ENCODE data around the gene ASNS.
"Not testable (repeated sequence)": the region's sequence is repeated elsewhere in the genome, so short reads cannot be mapped to it uniquely, and the experiment has no call there.

The ASNS gene, protein sequence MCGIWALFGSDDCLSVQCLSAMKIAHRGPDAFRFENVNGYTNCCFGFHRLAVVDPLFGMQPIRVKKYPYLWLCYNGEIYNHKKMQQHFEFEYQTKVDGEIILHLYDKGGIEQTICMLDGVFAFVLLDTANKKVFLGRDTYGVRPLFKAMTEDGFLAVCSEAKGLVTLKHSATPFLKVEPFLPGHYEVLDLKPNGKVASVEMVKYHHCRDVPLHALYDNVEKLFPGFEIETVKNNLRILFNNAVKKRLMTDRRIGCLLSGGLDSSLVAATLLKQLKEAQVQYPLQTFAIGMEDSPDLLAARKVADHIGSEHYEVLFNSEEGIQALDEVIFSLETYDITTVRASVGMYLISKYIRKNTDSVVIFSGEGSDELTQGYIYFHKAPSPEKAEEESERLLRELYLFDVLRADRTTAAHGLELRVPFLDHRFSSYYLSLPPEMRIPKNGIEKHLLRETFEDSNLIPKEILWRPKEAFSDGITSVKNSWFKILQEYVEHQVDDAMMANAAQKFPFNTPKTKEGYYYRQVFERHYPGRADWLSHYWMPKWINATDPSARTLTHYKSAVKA

DNA sequence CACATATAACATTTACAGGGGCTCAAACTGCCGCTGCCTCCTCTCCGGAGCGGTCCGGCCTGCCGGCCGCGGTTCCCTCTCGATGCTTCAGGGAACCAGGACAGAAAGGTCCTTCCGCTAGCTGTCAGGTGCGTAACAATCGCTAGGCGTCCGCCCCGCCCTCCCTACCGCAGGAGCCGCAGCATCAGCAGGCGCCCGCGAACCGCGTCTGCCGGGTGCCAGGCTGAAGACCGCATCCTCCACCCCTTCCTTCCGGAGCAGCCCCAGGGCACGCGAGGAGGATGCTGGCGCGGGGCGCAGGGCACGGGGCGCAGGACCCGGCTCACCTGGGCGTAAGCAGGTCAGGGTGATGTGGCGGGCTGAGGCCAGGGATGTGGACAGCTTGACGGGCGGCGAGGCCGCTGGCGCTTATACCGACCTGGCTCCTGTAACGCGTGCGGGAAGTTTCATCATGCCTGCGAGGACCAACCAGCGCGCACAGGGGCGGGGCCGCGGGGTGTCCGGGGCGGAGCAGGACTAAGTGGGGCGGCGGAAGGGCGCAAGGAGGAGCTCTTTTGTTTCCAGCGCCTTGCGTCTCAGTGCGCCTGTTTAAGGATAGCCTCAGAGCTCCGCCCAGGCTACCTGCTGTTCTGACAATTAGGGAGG lies at the start of gene ASNS:
ASNS (minus strand) TSS at position 384 of the 645 bp plus-strand sequence. CDS start 3,252 bp downstream, outside the sequence.
- DNase-seq, result peak; percentile 92

DNA sequence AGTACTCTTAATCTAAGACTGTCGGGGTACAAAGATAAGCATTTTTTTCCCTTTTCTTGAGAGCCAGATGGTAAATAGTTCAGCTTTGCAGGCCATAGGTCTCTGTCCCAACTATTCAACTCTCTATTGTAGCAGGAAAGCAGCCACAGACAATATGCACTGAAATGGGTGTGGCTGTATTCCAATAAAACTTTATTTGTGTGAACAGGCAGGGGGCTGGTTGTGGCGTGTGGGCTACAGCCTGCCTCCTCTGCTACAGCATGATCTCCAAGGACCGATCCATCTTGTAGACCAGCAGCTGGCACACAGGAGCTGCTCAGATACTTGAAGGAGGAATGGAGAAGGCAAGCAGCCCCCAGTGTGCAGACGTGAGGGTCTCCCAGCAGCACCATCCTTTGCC lies 49.0 kb upstream of the ASNS start:
- not testable (repeated sequence) for DNase-seq

DNA sequence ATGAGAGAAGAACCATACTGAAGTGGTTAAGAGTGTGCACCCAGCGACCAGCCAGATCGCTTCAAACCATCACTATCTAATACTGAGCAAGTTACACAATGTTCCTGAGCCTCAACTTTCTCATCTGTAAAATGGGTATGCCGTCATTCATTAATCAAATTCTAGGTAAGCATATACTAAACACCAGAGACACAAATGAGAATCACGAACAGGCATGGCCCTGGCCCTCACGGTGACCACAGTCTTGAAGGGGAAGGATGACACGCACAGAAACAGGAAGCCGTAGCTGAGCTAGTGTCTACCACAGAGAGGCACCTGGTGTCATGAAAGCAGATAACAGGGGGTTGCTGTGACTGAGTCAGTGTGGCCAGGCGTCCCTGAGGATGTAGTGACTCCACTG lies 43.1 kb upstream of the ASNS start:
- DNase-seq, result not testable (repeated sequence)

DNA sequence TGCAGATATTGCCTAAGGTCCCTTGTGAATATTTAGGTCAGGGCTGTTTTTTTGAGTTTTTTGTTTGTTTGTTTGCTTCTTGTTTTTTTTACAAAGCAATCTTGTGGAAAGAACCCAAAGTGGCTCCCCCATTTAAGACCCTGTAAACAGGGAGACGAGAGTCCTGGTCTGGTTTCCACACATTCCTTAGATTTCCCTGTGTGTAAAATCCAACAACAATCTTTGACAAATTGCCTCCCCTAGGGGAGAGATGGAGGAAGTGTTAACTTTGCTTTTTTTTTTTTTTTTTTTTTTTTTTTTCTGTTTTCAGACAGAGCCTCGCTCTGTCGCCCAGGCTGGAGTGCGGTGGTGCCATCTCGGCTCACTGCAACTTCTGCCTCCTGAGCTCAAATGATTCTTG lies 40.1 kb upstream of the ASNS start:
- not testable (repeated sequence) for DNase-seq

DNA sequence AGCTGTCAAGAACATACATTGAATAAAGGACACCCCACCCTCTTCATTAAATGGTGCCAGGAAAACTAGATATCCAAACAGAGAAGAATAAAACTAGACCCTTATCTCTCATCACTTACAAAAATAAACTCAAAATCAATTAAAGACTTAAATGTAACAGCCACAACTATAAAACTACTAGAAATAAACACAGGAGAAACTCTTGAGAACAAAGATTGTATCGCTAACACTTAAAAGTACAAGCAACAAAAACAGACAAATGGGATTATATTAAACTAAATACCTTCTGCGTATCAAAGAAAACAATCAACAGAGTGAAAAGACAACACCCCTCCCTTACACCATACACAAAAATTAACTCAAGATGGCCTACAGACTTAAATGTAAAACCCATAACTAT lies 24.7 kb upstream of the ASNS start:
- DNase-seq, result not testable (repeated sequence)

DNA sequence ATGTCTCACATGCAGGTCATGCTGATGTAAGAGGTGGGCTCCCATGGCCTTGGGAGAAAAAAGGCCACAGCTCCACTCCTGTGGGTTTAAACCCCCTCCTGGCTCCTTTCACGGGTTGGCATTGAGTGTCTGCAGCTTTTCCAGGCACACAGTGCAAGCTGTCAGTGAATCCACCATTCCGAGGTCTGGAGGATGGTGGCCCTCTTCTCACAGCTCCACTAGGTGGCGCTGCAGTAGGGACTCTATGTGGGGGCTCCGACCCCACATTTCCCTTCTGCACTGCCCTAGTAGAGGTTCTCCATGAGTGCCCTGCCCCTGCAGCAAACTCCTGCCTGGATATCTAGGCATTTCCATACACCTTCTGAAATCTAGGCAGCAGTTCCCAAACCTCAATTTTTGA lies 19.5 kb upstream of the ASNS start:
- not testable (repeated sequence) for DNase-seq

DNA sequence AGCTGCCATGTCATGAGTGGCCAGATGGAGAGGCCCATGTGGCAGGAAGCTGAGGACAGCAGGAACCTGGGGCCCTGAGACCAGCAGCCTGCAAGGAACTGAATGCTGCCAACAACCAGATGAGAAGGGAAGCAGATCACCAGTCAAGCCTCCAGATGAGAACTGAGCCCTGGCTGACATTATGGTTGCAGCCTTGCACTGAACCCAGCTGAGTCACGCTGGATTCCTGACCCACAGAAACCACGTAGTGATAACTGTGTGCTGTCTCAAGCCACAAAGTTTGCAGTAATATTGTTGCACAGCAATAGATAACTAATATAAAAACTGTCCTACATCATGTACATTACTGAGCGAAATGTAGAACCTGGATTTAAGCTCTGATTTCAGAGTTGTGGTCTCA lies 7.3 kb upstream of the ASNS start:
- not testable (repeated sequence) for DNase-seq

DNA sequence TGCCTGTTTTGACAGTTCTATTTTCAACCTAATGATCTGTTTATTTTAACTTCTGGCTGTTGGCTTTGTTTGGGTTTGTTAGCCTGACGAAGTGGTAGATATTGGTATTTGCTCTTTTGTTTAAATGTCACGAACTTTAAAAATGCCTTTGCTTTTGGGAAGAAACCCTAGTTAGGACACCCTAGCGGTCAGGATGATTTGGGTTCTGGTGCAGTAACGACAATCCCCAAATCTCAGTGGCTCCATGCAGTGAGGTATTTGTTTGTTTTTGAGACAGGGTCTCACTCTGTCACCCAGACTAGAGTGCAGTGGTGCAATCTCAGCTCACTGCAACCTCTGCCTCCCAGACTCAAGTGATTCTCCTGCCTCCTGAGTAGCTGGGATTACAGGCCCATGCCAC lies 2.7 kb upstream of the ASNS start:
- not testable (repeated sequence) for DNase-seq

DNA sequence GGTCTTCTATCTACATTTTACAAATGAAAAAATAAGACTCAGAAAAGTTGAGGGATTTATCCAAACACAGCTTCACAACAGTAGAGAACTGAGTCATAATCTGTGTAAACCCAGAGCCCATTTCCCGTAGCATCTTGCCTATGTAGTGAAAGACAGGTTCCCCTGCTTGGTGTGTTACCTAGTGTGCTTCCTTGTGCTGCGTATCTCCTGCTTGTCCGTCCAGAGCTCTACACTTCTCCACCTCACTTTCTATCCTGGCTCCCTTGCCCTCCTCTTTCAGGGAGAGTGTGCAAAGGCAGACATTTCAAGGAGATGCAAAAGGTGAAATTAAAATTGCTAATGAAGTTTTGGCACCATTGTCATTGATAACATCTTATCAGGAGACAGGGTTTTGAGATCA lies 1.4 kb upstream of the ASNS start:
- no peak for DNase-seq

DNA sequence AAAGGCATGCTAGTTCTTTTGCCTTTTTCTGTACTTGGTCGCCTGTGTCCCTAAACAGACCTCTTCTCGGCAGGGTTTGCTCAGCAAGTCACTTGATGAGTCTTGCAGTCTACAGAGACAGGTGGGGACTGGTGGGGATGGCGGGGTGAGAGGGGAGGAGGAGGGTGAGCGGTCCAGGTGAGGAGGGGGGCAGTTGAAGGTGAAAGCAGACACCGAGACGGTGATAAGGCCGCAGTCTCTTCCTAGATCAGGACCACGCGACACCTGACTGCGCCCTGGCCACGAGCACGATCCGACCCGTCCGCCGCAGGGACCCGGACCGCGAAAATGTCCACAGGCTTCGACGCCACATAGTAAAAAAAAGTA lies 566 bp downstream of the ASNS start:
- DNase-seq, result peak; percentile 31

DNA sequence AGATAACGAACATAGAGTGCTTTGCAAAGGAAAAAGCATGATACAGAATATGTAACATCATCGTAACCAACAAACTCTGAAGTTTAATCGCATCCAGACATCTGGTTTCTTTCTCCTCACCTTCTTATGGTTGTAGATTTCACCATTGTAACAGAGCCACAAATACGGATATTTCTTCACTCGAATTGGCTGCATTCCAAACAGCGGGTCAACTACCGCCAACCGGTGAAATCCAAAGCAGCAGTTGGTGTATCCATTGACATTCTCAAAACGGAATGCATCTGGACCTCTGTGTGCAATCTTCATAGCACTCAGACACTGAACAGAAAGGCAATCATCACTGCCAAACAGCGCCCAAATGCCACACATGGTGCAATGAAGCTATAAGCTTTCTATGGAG lies 3.4 kb downstream of the ASNS start:
- no peak for DNase-seq

DNA sequence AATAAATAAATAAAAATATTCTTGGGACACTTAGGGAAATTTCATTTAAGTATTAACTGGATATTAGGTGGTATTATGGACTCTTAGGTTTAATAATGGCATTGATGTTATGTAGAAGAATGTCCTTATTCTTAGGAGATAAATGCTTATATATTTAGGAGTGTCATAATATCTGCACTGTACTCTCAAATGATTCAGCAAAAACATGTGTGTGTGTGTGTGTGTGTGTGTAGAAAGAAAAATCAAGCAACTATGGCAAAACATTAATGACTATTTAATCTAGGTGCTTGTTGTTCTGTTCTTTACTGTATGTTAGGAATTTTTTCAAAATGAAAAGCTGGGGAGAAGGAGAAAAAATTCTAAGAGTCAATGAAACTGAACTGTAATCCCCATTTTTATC lies 3.9 kb downstream of the ASNS start:
- no peak for DNase-seq

DNA sequence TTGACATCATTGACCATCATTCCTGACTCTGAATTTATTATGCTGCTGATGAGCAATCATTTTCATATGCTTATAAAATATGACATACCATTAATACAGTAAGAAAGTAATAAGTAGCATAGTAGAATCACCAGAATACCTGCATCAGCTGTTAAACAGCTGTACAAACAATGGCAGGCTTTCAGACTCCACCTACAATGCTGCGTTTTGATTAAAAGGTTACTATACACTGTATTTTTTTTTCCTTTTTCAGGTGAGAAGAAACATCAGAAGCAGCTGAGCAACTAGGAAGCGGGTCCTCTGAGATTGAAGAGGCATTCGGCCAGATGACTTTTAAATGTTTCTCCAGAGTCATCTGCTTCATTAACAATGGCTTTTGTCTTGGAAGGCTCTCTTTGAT lies 7.1 kb downstream of the ASNS start:
- DNase-seq, result no peak

DNA sequence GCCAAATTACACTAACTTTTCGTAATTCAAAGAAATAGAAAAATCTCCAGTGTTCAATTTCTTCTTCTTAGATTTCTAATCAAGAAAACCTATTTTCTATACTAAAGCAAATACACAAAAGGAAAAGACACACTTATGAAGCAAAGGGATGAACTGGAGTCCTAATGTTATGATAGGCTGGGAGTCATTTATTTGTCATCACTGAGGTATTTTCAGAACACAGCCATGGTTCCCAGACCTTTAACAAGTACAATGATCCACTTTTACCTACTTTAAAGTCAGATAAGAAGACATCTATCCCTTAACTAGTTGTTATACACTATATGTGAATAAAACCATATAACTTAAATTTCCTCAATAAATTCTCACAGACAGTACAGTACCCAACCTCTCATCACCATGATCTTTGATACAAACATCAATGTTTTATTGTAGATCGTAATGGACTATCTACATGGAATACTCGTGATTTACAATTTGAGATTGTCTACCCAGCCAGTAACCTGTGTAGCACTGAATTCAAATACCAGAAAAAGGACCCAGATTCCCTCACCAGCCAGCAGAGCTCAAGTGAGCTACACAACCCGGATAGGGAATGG lies 12.5 kb downstream of the ASNS start:
- no peak for DNase-seq

DNA sequence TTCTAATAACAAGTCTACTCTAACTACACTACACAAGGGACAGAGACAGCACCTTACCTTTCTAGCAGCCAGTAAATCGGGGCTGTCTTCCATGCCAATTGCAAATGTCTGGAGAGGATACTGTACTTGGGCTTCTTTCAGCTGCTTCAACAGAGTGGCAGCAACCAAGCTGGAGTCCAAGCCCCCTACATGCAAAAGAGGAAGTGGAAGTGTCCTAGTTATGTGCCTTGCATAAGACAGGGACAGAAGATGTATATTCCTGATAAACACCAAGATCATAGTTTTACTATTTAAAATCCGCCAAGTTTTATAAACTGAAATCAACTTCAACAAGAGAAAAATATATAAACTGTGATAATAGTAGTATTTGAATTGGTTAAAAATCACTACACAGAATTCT lies 14.0 kb downstream of the ASNS start:
- DNase-seq, result no peak

DNA sequence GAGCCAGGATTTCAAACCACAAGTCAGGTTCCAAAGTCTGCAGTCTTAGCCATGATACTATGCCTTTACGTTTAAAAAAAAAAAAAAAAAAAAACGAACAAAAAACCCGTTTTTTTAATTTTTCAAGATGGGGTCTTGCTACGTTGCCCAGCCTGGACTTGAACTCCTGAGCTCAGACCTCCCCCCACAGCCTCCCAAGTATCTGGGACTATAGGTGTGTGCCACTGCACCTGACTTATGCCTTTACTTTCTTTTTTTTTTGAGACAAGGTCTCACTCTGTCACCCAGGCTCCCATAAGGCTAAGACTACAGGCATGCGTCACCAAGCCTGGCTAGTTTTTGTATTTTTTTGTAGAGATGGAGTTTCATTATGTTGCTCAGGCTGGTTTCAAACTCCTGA lies 14.7 kb downstream of the ASNS start:
- no peak for DNase-seq

DNA sequence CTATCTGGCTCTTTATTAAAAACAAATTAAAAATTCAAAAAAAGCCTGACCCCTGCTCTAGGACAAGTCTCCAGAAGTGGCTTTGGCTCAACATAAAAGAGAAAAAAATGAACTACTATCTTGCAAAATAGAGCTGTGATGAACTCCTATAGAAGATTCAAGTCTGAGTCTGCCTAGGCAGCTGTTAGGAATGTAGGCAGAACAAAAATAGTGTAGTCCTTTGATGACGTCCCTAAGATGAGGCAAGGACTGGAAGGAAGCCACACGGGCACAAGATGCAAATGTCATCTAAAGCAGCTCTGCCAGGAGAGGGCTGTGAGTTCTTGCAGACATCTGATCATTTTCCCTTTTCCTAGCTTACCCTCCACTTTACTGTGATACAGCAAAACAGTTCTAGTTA lies 20.5 kb downstream of the ASNS start:
- no peak for DNase-seq

DNA sequence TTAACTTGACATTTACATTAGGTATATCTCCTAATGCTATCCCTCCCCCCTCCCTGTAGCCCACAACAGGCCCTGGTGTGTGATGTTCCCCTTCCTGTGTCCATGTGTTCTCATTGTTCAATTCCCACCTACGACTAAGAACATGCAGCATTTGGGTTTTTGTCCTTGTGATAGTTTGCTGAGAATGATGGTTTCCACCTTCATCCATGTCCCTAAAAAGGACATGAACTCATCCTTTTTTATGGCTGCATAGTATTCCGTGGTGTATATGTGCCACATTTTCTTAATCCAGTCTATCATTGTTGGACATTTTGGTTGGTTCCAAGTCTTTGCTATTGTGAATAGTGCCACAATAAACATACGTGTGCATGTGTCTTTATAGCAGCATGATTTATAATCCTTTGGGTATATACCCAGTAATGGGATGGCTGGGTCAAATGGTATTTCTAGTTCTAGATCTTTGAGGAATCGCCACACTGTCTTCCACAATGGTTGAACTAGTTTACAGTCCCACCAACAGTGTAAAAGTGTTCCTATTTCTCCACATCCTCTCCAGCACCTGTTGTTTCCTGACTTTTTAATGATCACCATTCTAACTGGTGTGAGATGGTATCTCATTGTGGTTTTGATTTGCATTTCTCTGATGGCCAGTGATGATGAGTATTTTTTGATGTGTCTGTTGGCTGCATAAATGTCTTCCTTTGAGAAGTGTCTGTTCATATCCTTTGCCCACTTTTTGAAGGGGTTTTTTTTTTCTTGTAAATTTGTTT lies 21.8 kb downstream of the ASNS start:
- DNase-seq, result not testable (repeated sequence)

DNA sequence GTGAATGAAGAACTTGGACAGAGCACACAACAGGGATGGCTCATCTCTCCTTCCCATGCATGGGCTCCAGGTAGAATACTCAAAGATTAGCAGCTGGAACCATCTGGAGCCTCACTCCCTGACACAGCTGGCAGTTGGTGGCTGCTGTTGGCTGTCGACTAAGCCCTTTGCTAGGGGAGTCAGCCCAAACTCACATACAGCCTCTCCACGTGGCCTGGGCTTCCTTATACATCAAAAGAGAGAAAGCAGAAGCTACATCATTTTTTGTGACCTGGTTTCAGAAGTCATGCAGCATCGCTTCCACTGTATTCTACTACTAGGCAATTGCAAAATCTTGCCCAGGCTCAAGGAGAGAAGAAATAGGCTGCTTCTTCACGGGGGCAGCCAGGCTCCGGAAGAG lies 24.4 kb downstream of the ASNS start:
- DNase-seq, result no peak

DNA sequence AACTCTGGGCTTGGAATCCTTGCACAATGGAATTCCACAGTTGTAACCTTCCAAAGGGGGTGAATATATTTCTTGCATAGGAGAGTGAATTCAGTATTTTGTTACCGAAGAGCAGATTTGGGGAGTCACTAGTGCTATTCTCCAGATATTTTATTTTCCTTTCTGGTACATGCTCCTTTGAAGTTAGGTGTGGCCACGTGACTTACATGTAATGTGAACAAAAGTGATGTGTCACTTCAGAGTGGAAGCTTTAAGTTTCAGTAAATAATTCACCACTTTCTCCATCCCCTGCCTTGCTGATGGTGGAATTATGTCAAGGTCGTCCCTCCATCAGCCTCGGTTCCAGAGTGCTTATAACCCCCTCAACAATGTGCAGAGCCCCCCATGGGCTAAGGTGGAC lies 25.3 kb downstream of the ASNS start:
- DNase-seq, result no peak

DNA sequence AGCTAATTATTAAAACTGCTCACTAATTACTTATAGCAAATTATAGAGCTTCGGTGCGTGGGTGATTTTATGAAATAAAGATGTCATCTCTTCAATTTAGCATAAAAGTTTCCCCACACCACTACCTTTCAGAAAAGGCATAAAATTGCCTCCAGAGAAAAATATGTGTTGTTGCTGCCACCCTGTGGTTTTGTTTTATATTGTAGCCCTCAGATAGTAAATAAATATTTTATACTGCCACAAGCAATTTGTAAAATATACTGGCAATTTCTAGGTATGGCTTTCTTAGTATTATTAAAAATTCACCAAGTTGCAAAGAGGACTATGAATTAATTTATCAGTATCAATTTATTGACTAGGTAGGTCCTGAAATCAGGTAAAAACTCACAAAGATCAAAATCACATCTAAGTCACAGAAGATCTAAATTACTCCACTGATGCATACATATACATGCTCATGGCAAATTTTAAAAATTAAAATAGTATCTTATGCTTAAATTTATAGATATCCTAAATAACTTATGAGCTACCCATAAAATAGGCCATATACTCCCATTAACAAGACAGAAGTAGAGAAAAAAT lies 26.5 kb downstream of the ASNS start:
- DNase-seq, result no peak

DNA sequence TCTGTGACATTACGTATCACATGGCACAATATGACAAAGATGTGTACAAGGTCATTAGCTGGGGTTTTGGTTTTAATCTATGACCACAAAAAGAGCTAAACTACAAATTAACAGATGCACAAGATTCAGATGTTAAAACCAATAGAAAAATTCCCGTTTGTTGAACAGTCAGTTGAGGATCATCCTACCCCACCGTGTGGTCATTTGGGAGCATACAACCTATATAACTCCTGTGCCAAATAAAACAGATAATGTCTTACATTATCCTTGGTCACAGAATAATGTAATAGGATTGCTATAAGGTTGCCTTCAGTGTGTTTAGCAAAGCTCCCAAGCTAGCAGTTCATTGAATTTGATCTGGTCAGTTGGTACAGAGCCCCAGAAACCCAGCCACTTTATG lies 28.2 kb downstream of the ASNS start:
- DNase-seq, result no peak

Measured in stimulated activated CD4-positive, alpha-beta T cell treated with anti-CD3 and anti-CD28 coated beads, Interleukin-4, amount 100 ng/mL, for 1 hour (primary cell).